GM06990 (cell line): Measurements from ENCODE around the gene CD247.

Experiments used
- DNase-seq: peaks from one replicate; pipeline ENCODE4 v3.0.0-alpha.2; 2011; ENCODE audit not compliant: insufficient read length; ENCODE audit errors: extremely low read depth
- H3K27me3 ChIP-seq: replicated peaks from 2 replicates; pipeline ENCODE4 v1.6.0; 2011; ENCODE audit warnings: low read length; ENCODE audit not compliant: control insufficient read depth, insufficient read depth
- H3K36me3 ChIP-seq: 2 replicates; pipeline ENCODE4 v1.5.1; 2011; ENCODE audit warnings: low read length; ENCODE audit not compliant: control insufficient read depth, insufficient read depth
- H3K4me3 ChIP-seq: replicated peaks from 2 replicates; pipeline ENCODE4 v1.5.1; 2011; ENCODE audit warnings: low read depth, mild to moderate bottlenecking, control low read depth, low read length
- TF ChIP-seq, protein P1 (sequence below): IDR thresholded peaks from 2 replicates; pipeline ENCODE4 v1.5.1; 2011; ENCODE audit warnings: low read length, control low read depth, mild to moderate bottlenecking, inconsistent platforms; ENCODE audit not compliant: insufficient read depth, poor library complexity, severe bottlenecking

Gene CD247

DNA sequence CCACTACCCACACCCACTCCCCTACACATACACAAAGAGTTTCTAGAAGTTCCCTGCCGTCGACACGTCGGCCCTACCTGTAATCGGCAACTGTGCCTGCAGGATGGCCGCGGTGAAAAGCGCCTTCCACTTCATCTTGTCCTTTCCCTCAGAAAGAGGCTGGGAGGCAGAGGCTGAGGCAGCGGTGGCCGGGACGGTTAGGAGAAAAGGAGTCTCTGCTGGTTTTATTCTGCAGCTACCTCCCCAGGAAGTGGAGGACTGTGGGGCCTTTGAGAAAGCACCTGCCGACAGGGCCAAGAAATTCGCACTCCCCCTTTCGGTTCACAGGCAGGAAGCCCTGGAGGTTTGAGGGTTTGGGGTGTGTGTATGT is at the start of gene CD247:
CD247 (minus strand) TSS at position 199 of the 370 bp plus-strand sequence; CDS start at position 135, 64 bp downstream.
- no peak for DNase-seq
- no peaks in the 10 kb centered on the region for H3K27me3 ChIP-seq
- no peaks in the 10 kb centered on the region for H3K36me3 ChIP-seq
- TF ChIP-seq, protein P1, sequence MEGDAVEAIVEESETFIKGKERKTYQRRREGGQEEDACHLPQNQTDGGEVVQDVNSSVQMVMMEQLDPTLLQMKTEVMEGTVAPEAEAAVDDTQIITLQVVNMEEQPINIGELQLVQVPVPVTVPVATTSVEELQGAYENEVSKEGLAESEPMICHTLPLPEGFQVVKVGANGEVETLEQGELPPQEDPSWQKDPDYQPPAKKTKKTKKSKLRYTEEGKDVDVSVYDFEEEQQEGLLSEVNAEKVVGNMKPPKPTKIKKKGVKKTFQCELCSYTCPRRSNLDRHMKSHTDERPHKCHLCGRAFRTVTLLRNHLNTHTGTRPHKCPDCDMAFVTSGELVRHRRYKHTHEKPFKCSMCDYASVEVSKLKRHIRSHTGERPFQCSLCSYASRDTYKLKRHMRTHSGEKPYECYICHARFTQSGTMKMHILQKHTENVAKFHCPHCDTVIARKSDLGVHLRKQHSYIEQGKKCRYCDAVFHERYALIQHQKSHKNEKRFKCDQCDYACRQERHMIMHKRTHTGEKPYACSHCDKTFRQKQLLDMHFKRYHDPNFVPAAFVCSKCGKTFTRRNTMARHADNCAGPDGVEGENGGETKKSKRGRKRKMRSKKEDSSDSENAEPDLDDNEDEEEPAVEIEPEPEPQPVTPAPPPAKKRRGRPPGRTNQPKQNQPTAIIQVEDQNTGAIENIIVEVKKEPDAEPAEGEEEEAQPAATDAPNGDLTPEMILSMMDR: no peak
- no peak within 1 kb of the TSS for H3K4me3 ChIP-seq

DNA sequence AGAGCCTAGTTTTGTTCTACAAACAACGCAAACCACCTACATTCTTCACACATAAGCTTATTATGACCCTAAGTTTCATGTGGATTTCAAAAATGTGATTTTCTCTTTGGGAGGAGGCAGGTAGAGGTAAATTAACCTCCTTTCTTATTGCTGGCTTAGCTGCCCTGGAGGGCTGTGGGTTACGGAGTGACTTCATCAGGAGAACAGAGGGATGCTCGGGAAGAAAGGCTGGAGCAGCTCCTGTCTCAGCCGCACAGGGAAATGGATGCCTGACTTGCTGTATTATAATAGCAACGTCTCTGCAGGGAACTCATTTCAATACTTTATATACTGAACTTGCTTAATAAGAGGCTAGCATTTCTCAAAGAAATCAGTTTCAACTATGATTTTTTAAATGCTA is 49.3 kb upstream of the CD247 start:
- Histone ChIP-seq H3K27me3 (no peaks in the 10 kb centered on the region), H3K4me3 (no peak overlapping the region), H3K36me3 (no peaks in the 10 kb centered on the region)
- TF ChIP-seq, protein P1: no peak
- no peak for DNase-seq

DNA sequence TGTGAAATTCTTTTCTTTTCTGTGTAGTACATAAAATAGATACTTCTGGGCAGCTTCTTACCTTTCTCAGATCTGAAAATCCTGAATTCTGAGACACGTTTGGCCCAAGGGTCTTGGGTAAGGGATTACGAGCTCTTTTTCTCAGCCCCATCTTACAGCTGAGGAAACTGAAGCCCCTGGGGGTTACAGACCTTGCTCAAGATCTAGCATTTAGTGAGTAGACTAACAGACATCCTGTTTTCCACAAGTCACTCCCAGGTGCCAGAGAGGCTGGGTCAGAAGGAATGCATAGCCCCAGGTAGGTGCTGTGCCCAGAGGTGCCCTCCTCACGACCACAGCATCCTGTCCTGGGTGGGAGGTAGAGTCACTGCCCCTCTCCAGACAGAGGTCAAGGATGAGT is 48.4 kb upstream of the CD247 start:
- no peaks in the 10 kb centered on the region for H3K27me3 ChIP-seq
- TF ChIP-seq, protein P1: no peak
- H3K36me3 ChIP-seq: no peaks in the 10 kb centered on the region
- DNase-seq: no peak
- no peak overlapping the region for H3K4me3 ChIP-seq

DNA sequence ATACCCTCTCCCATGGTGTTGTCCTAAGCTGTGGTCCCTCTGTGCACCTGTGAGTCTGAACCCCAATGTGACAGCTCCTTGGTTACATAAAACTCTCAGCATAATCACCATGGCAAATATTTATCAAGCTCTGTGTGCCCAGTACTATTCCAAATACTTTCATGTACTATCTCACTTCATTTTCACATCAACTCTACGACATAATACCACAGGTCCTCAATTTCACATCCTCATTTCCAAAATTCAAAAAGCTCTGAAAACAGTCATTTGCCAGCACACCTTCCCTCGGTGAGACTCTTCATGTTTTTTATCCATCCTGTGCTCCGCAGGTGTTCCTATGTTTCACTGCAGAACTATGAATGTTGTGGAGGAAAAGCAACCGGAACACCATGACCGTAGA is 47.6 kb upstream of the CD247 start:
- H3K4me3 ChIP-seq: no peak overlapping the region
- H3K36me3 ChIP-seq: no peaks in the 10 kb centered on the region
- TF ChIP-seq, protein P1: no peak
- DNase-seq: no peak
- no peaks in the 10 kb centered on the region for H3K27me3 ChIP-seq

DNA sequence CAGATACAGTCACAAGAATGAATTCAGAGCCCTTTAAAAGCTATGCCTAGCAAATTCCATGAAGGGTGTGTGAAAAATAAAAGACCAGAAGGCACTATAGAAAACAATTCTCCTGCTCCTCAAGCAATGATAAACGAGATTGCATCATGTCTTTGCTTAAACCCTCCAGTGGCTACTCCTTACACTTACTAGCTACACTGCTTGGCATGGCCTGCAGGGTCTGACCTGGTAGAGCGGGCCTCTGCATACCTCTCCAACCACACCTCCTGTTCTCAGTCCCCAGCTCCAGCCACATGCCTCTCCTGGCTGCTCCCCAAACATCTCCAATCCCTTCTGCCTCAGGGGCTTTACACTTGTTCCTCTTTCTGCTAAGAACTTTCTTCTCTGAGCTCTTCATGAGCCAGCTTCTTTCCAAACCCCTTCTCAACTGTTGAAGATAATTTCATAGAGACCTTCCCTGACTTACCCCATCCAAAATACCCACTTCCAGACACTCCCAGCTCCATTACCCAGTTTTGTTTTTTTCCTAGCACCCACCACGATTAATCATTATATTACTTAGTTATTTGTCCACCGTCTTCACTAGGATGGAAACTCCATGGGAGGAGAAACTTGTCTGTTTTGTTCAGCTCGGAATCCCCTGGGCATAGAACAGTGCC is 46.4 kb upstream of the CD247 start:
- no peak for DNase-seq
- TF ChIP-seq, protein P1: no peak
- H3K4me3 ChIP-seq: no peak overlapping the region

More for the DNA sequence above, 46.4 kb upstream of the CD247 start:
- no peaks in the 10 kb centered on the region for H3K36me3 ChIP-seq
- H3K27me3 ChIP-seq: no peaks in the 10 kb centered on the region
